ENCODE measurements around the gene TADA2A.

GRCh38 chr17:37490638-37491614 is 84.2 kb downstream of the TADA2A start:
- TF ChIP-seq ZNF10 (tag by site-specific recombination; IDR thresholded peaks at IDR 0.05) (no peak), ZNF239 (tag by site-specific recombination; IDR thresholded peaks at IDR 0.05) (no peak)
- TF ChIP-seq, protein P1, sequence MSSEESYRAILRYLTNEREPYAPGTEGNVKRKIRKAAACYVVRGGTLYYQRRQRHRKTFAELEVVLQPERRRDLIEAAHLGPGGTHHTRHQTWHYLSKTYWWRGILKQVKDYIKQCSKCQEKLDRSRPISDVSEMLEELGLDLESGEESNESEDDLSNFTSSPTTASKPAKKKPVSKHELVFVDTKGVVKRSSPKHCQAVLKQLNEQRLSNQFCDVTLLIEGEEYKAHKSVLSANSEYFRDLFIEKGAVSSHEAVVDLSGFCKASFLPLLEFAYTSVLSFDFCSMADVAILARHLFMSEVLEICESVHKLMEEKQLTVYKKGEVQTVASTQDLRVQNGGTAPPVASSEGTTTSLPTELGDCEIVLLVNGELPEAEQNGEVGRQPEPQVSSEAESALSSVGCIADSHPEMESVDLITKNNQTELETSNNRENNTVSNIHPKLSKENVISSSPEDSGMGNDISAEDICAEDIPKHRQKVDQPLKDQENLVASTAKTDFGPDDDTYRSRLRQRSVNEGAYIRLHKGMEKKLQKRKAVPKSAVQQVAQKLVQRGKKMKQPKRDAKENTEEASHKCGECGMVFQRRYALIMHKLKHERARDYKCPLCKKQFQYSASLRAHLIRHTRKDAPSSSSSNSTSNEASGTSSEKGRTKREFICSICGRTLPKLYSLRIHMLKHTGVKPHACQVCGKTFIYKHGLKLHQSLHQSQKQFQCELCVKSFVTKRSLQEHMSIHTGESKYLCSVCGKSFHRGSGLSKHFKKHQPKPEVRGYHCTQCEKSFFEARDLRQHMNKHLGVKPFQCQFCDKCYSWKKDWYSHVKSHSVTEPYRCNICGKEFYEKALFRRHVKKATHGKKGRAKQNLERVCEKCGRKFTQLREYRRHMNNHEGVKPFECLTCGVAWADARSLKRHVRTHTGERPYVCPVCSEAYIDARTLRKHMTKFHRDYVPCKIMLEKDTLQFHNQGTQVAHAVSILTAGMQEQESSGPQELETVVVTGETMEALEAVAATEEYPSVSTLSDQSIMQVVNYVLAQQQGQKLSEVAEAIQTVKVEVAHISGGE (tag by site-specific recombination; conservative IDR thresholded peaks at IDR 0.05; ENCODE audit: low read depth) = no peak
- TF ChIP-seq, protein P2, sequence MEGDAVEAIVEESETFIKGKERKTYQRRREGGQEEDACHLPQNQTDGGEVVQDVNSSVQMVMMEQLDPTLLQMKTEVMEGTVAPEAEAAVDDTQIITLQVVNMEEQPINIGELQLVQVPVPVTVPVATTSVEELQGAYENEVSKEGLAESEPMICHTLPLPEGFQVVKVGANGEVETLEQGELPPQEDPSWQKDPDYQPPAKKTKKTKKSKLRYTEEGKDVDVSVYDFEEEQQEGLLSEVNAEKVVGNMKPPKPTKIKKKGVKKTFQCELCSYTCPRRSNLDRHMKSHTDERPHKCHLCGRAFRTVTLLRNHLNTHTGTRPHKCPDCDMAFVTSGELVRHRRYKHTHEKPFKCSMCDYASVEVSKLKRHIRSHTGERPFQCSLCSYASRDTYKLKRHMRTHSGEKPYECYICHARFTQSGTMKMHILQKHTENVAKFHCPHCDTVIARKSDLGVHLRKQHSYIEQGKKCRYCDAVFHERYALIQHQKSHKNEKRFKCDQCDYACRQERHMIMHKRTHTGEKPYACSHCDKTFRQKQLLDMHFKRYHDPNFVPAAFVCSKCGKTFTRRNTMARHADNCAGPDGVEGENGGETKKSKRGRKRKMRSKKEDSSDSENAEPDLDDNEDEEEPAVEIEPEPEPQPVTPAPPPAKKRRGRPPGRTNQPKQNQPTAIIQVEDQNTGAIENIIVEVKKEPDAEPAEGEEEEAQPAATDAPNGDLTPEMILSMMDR (tag by site-specific recombination; IDR thresholded peaks at IDR 0.05) = no peak

Data from HEK293 (cell line).